A549 (cell line): ENCODE results near the gene ANKRD6. TPM values are rescaled to one million over a fixed set of nuclear protein-coding genes. Genes with fewer than 3 reads are reported as not detected.
"Not testable (repeated sequence)": the region's sequence is repeated elsewhere in the genome, so short reads cannot be mapped to it uniquely, and the experiment has no call there.

Source experiments
- ATAC-seq, 2 experiments: fragments of 200-7000 bp in 1 of 2; fragments of >200 bp in 1 of 2; cut with Nextera tagmentation in 1 of 2; cut with Tn5 transposase in 1 of 2; 3 replicates each; pipeline versions ENCODE4 v1.8.0 to v1.9.1; 2018 to 2020; ENCODE audit warnings: mild to moderate bottlenecking in 1 of 2, moderate library complexity in 1 of 2
- CTCF ChIA-PET: fragments of 300-600 bp; sonication (Branson Sonifier 250); formaldehyde crosslinking; extraction: SDS; loops from one replicate; lab custom pipeline; 2021; ENCODE audit warnings: antibody characterized with exemption, inconsistent platforms; lab: Yijun Ruan, JAX
- POLR2A ChIA-PET: fragments of 350-600 bp; formaldehyde crosslinking; extraction: SDS; loops from one replicate; lab custom pipeline; 2021; ENCODE audit warnings: antibody characterized with exemption, inconsistent platforms; lab: Yijun Ruan, JAX
- DNase-seq, 2 experiments: peaks; one replicate each; pipeline versions ENCODE4 v3.0.0 to v3.0.0-alpha.2; 2011 to 2016; ENCODE audit warnings: low read depth in 1 of 2, low spot score in 1 of 2
- FAIRE-seq: peaks from 2 replicates; lab custom pipeline; 2011; peaks lifted over from hg19 to GRCh38; lab: Jason Lieb, UNC
- H3K27ac ChIP-seq, 2 experiments: fragments of >200 bp; sonication (Bioruptor Twin); formaldehyde crosslinking; 3 replicates each; pipeline ENCODE4 v1.5.1; 2016 to 2017
- H3K4me1 ChIP-seq: fragments of >200 bp; sonication (Bioruptor Twin); formaldehyde crosslinking; 3 replicates; pipeline ENCODE4 v1.6.1; 2016
- H3K4me2 ChIP-seq: fragments of >200 bp; sonication (Bioruptor Twin); formaldehyde crosslinking; 3 replicates; pipeline ENCODE4 v1.6.1; 2016
- H3K4me3 ChIP-seq: fragments of >200 bp; sonication (Bioruptor Twin); formaldehyde crosslinking; 3 replicates; pipeline ENCODE4 v1.5.1; 2016
- H3K9me3 ChIP-seq: fragments of >200 bp; sonication (Bioruptor Twin); formaldehyde crosslinking; 3 replicates; pipeline ENCODE4 v1.6.1; 2016
- CHD2 ChIP-seq: fragments of 150-350 bp; IDR thresholded peaks from 2 replicates; pipeline ENCODE4 v1.6.1; 2014; ENCODE audit warnings: low read length; ENCODE audit not compliant: partially characterized antibody
- EP300 ChIP-seq, 2 experiments: fragments of >200 bp; sonication (Bioruptor Twin); formaldehyde crosslinking; IDR thresholded peaks; 2 replicates in 1 of 2; 3 replicates in 1 of 2; pipeline ENCODE4 v1.6.1; 2016 to 2017
- FOSB ChIP-seq: fragments of 250-450 bp; sonication (Bioruptor Pico); IDR thresholded peaks from 2 replicates; pipeline ENCODE4 v1.5.0; 2020; ENCODE audit warnings: mild to moderate bottlenecking, moderate library complexity
- FOXS1 ChIP-seq: fragments of 250-450 bp; sonication (Bioruptor Pico); IDR thresholded peaks from 2 replicates; pipeline ENCODE4 v1.5.0; 2020; ENCODE audit warnings: mild to moderate bottlenecking, moderate library complexity
- HOXA7 ChIP-seq: fragments of 250-450 bp; sonication (Bioruptor Pico); IDR thresholded peaks from 2 replicates; pipeline ENCODE4 v1.5.0; 2020; ENCODE audit warnings: mild to moderate bottlenecking, moderate library complexity
- KDM1A ChIP-seq: fragments of 200-600 bp; sonication (generic); IDR thresholded peaks from 2 replicates; pipeline ENCODE4 v1.6.1; 2016; ENCODE audit warnings: low read depth, mild to moderate bottlenecking
- MAZ ChIP-seq: fragments of 150-350 bp; IDR thresholded peaks from 2 replicates; pipeline ENCODE4 v1.6.1; 2014; ENCODE audit warnings: antibody characterized with exemption, low read depth, low read length, borderline replicate concordance
- NPAS2 ChIP-seq: fragments of 250-450 bp; sonication (Bioruptor Pico); IDR thresholded peaks from 2 replicates; pipeline ENCODE4 v1.8.0; 2022; ENCODE audit warnings: mild to moderate bottlenecking, moderate library complexity, borderline replicate concordance
- PHF8 ChIP-seq: fragments of 200-600 bp; sonication (generic); IDR thresholded peaks from 2 replicates; pipeline ENCODE4 v1.6.1; 2016; ENCODE audit warnings: low read depth, mild to moderate bottlenecking, antibody characterized with exemption, moderate library complexity, borderline replicate concordance
- RCOR1 ChIP-seq: fragments of 150-350 bp; IDR thresholded peaks from 2 replicates; pipeline ENCODE4 v1.6.1; 2014; ENCODE audit warnings: antibody characterized with exemption, low read length, low read depth
- RFX5 ChIP-seq: fragments of 450-650 bp; IDR thresholded peaks from 2 replicates; pipeline ENCODE4 v1.7.1; 2014; ENCODE audit warnings: antibody characterized with exemption, mild to moderate bottlenecking, moderate library complexity
- TP53 ChIP-seq: fragments of 250-450 bp; sonication (Bioruptor Pico); IDR thresholded peaks from 2 replicates; pipeline ENCODE4 v1.5.0; 2021; ENCODE audit warnings: mild to moderate bottlenecking, moderate library complexity
- WGBS: methylation state at CpG from one replicate; pipeline ENCODE4 v1.1.6; 2017; ENCODE audit errors: missing lambda C conversion rate; 5-methylcytosine and 5-hydroxymethylcytosine counted together
- polyA plus RNA-seq, 4 experiments: library from polyadenylated mRNA; depleted of rRNA in 3 of 4; stranded (reverse); fragments of >200 nt; fragmentation: RNase III in 1 of 4; extraction: RNeasy Plus Mini Kit Qiagen cat#74134 plus additional on column Dnase treatment in 1 of 4; gene quantifications; 2 replicates in 3 of 4; 3 replicates in 1 of 4; pipeline ENCODE4 v1.2.3, GENCODE V29; 2011 to 2017
- TF ChIP-seq, protein P1 (sequence below): fragments of 250-450 bp; sonication (Bioruptor Pico); IDR thresholded peaks from 2 replicates; pipeline ENCODE4 v1.5.0; 2020; ENCODE audit warnings: low read depth, mild to moderate bottlenecking, moderate library complexity
- TF ChIP-seq, protein P2 (sequence below): fragments of 150-350 bp; IDR thresholded peaks from 2 replicates; pipeline ENCODE4 v1.6.1; 2014; ENCODE audit warnings: low read depth, mild to moderate bottlenecking, low read length
- TF ChIP-seq, protein P3 (sequence below): fragments of >200 bp; sonication (Bioruptor Twin); formaldehyde crosslinking; IDR thresholded peaks from 3 replicates; pipeline ENCODE4 v1.5.1; 2016
- TF ChIP-seq, protein P4 (sequence below): fragments of 250-450 bp; sonication (Bioruptor Pico); IDR thresholded peaks from 2 replicates; pipeline ENCODE4 v1.5.0; 2021; ENCODE audit warnings: mild to moderate bottlenecking, moderate library complexity, borderline replicate concordance

Gene ANKRD6
- polyA plus RNA-seq, 2 of the 4 experiments (the other 2 are of a cell fraction): 2.2 to 3.6 TPM

DNA sequence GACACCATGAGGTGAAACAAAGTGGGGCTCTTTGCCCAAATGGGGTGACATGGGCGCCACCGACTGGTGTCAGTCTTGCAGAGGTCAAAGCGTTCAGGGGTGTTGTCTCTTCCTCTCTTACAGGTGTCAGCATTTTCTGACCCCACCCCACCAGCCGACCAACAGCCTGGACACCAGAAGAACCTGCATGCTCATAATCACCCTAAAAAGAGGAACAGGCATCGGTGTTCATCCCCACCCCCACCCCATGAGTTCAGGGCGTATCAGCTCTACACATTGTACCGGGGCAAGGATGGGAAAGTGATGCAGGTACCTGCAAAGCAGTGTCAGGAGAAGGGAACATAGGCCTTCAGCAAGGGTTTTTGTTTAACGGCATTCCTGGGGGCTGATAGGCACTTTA lies 190.8 kb downstream of the ANKRD6 start:
- WGBS: 84% methylated on average over 6 of the region's 8 CpGs

DNA sequence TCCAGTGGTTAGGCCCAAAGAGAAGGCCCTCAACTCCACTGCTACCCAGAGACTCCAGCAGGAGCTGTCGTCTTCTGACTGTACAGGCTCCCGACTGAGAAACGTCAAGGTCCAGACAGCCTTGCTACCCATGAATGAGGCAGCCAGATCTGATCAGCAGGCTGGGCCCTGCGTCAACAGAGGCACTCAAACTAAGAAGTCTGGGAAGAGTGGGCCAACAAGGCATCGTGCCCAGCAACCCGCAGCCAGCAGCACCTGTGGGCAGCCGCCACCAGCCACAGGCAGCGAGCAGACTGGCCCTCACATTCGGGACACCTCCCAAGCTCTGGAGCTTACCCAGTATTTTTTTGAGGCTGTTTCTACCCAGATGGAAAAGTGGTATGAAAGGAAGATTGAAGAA lies 197.5 kb downstream of the ANKRD6 start:
- no peak overlapping the region for H3K27ac ChIP-seq
- TF ChIP-seq FOSB (CRISPR knock-in tag) (no peak), KDM1A (no peak), PHF8 (no peak), CHD2 (no peak), FOXS1 (CRISPR knock-in tag) (no peak), HOXA7 (no peak), EP300 (IDR thresholded peaks at IDR 0.05) (no peak), RFX5 (no peak), NPAS2 (CRISPR knock-in tag) (no peak), MAZ (no peak), TP53 (no peak)
- TF ChIP-seq, protein P1, sequence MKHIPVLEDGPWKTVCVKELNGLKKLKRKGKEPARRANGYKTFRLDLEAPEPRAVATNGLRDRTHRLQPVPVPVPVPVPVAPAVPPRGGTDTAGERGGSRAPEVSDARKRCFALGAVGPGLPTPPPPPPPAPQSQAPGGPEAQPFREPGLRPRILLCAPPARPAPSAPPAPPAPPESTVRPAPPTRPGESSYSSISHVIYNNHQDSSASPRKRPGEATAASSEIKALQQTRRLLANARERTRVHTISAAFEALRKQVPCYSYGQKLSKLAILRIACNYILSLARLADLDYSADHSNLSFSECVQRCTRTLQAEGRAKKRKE (CRISPR knock-in tag): no peak
- TF ChIP-seq, protein P2, sequence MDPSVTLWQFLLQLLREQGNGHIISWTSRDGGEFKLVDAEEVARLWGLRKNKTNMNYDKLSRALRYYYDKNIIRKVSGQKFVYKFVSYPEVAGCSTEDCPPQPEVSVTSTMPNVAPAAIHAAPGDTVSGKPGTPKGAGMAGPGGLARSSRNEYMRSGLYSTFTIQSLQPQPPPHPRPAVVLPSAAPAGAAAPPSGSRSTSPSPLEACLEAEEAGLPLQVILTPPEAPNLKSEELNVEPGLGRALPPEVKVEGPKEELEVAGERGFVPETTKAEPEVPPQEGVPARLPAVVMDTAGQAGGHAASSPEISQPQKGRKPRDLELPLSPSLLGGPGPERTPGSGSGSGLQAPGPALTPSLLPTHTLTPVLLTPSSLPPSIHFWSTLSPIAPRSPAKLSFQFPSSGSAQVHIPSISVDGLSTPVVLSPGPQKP: no peak
- TF ChIP-seq, protein P3, sequence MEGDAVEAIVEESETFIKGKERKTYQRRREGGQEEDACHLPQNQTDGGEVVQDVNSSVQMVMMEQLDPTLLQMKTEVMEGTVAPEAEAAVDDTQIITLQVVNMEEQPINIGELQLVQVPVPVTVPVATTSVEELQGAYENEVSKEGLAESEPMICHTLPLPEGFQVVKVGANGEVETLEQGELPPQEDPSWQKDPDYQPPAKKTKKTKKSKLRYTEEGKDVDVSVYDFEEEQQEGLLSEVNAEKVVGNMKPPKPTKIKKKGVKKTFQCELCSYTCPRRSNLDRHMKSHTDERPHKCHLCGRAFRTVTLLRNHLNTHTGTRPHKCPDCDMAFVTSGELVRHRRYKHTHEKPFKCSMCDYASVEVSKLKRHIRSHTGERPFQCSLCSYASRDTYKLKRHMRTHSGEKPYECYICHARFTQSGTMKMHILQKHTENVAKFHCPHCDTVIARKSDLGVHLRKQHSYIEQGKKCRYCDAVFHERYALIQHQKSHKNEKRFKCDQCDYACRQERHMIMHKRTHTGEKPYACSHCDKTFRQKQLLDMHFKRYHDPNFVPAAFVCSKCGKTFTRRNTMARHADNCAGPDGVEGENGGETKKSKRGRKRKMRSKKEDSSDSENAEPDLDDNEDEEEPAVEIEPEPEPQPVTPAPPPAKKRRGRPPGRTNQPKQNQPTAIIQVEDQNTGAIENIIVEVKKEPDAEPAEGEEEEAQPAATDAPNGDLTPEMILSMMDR: no peak
- H3K4me3 ChIP-seq: no peak overlapping the region
- no peak overlapping the region for H3K4me2 ChIP-seq
- H3K9me3 ChIP-seq: no peaks in the 10 kb centered on the region
- no peaks in the 10 kb centered on the region for H3K4me1 ChIP-seq
- DNase-seq (no peak), FAIRE-seq (no peak), ATAC-seq (no peak; a peak in 1 of 6 replicates)
- CTCF ChIA-PET: no interaction called here
- 95% methylated on average over 5 of the region's 9 CpGs for WGBS
- POLR2A ChIA-PET: no interaction called here

More for the DNA sequence above, 190.8 kb downstream of the ANKRD6 start:
- FAIRE-seq: no peak
- CTCF ChIA-PET: interaction anchor here (0.9 to 2.1 kb wide), 3 partner anchors 10 to 191 kb away, joined by 3 to 6 read pairs (median 5); no protein-coding TSS in a partner anchor
- no peak overlapping the region for H3K4me3 ChIP-seq
- no peak overlapping the region for H3K27ac ChIP-seq
- no peaks in the 10 kb centered on the region for H3K4me1 ChIP-seq
- H3K4me2 ChIP-seq: no peak overlapping the region
- ATAC-seq: no peak
- POLR2A ChIA-PET: no interaction called here
- DNase-seq: no peak
- no peak for TF ChIP-seq RCOR1
- TF ChIP-seq, protein P4, sequence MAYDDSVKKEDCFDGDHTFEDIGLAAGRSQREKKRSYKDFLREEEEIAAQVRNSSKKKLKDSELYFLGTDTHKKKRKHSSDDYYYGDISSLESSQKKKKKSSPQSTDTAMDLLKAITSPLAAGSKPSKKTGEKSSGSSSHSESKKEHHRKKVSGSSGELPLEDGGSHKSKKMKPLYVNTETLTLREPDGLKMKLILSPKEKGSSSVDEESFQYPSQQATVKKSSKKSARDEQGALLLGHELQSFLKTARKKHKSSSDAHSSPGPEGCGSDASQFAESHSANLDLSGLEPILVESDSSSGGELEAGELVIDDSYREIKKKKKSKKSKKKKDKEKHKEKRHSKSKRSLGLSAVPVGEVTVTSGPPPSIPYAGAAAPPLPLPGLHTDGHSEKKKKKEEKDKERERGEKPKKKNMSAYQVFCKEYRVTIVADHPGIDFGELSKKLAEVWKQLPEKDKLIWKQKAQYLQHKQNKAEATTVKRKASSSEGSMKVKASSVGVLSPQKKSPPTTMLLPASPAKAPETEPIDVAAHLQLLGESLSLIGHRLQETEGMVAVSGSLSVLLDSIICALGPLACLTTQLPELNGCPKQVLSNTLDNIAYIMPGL (CRISPR knock-in tag): no peak
- no peaks in the 10 kb centered on the region for H3K9me3 ChIP-seq

DNA sequence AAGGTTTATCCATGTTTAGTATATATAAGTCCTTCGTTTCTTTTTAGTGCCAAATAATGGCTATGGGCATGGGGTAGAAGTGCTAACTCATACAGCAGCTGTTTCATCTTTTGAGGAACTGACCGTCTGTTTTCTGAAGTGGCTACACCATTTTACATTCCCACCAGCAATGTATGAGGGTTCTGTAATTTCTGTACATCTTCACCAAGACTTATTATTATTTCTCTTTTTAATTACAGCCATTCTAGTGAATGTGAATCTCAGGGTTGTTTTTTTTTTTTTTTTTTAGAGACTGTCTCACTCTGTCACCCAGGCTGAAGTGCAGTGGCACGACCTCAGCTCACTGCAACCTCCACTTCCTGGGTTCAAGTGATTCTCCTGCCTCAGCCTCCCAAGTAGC lies 203.5 kb downstream of the ANKRD6 start:
- H3K4me3 ChIP-seq, H3K4me1 ChIP-seq, ATAC-seq, FAIRE-seq, POLR2A ChIA-PET, H3K27ac ChIP-seq, CTCF ChIA-PET, DNase-seq, H3K9me3 ChIP-seq, H3K4me2 ChIP-seq: not testable (repeated sequence)
- WGBS: 97% methylated on average over 3 of the region's 3 CpGs
